Nephron progenitor cell (in vitro differentiated cells): ENCODE data around the gene DACH1.

Experiments used
- DNase-seq: peaks from one replicate; pipeline ENCODE4 v3.0.0; 2021
- H3K27ac Mint-ChIP-seq: 2 replicates; pipeline ENCODE4 v1.8.0; 2021; ENCODE audit warnings: mild to moderate bottlenecking, moderate library complexity, mixed read lengths
- H3K27me3 Mint-ChIP-seq: 2 replicates; pipeline ENCODE4 v1.8.0; 2021; ENCODE audit warnings: mild to moderate bottlenecking, low read depth, mixed read lengths; ENCODE audit not compliant: poor library complexity
- H3K36me3 Mint-ChIP-seq: 2 replicates; pipeline ENCODE4 v1.8.0; 2021; ENCODE audit warnings: low read depth, mixed read lengths
- H3K4me1 Mint-ChIP-seq: 2 replicates; pipeline ENCODE4 v1.8.0; 2021; ENCODE audit warnings: mixed read lengths
- H3K4me3 Mint-ChIP-seq: 2 replicates; pipeline ENCODE4 v1.8.0; 2021; ENCODE audit warnings: mild to moderate bottlenecking, moderate library complexity, mixed read lengths
- H3K9me3 Mint-ChIP-seq: 2 replicates; pipeline ENCODE4 v1.8.0; 2021; ENCODE audit warnings: mild to moderate bottlenecking, moderate library complexity, mixed read lengths
- CTCF ChIP-seq: fragments of 200-600 bp; sonication (generic); IDR thresholded peaks from 2 replicates; pipeline ENCODE4 v1.5.0; 2021; ENCODE audit warnings: antibody characterized with exemption

DACH1 gene

DNA sequence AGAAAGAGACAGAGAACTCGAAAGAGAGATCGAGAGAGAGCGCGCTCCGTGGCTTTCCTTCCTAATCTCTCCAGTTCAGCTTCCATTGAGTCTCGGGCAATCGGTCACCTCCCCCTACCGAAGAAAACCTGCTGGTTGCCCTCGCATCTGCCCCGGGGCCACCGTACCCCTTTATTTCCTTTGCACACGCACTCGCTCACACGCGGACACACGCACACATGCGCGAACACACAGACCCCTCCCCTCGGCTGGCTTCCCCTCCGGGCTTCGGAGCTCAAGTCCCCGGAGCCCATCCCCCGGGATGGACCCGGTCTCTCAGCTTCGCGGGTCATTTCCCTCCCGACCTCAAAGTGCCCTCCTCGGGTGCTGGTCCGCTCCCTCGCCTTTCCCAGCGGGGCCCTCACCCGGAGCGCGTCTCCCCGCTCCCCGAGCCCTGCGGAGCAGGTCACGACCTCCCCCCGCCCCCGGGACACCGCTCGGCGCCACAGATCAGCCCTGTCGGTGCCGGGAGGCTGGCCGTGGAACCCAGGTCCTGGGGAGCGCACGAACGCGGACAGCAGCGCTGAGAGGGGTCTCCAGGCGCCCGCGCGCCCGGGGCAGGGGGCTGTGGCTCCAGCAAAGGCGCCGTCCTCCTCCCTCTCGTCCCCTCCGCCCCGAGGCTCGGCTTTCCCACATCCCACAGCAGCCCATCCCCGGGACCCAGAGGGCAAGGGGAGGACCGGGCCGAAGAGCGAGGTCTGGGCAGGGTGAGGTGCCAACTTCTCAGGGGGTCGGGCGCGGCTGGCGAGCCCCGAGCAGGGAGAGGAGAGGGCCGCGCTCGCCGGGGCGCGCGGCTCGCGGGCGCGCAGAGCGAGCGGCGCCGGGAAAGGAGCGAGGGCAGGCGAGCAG, 1.8 kb downstream of the DACH1 start:
- H3K9me3 Mint-ChIP-seq = no peaks in the 10 kb centered on the region
- TF ChIP-seq CTCF = no peak
- DNase-seq = peak; percentile 66
- no peaks in the 10 kb centered on the region for H3K36me3 Mint-ChIP-seq
- peak overlapping the region; percentile 96 for H3K4me3 Mint-ChIP-seq
- no peaks in the 10 kb centered on the region for H3K27me3 Mint-ChIP-seq
- H3K27ac Mint-ChIP-seq = peak overlapping the region; percentile 97
- peaks cover 60% of the 10 kb centered on the region for H3K4me1 Mint-ChIP-seq

DNA sequence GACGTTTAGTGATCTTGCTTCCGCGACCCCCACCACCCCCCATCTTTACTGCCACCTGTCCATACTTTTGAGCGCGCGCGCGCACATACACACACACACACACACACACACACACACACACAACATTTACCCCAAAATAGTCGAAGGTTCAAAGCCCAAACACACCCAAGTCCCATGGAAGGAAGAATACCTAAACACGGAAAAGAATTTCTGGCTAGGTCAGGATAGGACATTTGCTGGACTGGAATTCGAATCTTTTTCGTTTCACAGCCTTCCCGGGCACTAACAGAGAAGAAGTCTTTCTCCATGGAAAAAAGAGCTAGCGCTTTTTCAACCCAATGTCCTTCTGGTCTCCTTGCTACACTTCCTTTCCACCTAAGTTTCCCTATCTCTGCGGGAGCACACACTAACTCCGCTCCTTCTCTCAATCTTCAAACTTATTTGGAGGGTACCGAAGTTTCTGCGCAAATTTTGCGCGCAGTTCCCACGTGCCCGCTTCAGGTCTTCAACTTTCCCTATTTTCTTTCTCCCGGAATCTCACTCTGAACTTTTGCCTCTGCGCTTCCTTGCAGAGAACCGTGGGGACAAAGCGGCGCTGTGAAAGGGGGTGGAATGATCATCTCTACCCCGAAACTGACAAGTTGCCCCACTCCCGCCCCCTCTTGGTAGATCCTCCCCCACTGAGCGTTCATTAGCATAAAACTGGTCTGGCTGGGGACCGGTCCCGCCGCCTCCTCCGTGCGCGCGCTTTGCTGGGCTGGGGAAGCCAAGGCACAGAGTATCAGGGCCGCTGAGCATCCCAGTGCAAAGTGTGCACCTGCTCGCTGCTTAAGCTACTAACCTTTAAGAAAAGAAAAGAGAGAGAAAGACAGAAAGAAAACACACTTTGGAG, 2.7 kb downstream of the DACH1 start:
- no peak for TF ChIP-seq CTCF
- Mint-ChIP-seq H3K36me3 (no peaks in the 10 kb centered on the region), H3K27me3 (no peaks in the 10 kb centered on the region), H3K27ac (peak overlapping the region; percentile 97), H3K4me1 (peaks cover 52% of the 10 kb centered on the region), H3K4me3 (peak overlapping the region; percentile 96), H3K9me3 (no peaks in the 10 kb centered on the region)
- peak; percentile 70 for DNase-seq

DNA sequence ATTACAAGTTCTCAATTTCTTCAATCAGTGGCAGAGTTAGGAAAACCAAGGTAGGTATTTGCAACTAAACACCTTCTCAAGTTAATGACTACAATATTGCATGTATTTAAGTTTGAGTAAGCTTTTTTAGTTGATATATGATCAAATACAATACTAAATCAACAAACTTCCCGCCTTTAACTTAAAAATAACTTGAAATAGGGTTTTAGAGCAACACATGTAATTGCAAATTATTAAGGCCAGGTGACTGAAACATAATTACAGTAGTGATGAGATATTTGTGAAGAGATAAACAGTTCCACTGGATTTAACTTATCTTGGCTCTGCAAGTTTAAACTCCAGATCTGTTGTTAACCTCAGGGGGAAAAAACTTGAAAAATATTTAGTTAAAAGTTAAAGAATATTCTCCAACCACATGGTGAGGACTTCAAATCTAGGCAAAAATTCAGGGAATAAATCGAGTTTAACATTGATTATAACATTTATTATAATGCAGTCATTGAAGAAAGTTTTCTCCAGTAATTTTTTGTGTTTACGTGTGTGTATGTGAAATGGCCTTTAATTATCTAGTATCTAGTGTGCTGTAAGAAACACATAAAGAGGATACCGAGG, 3.6 kb downstream of the DACH1 start:
- H3K4me1 Mint-ChIP-seq = peaks cover 49% of the 10 kb centered on the region
- no peak for TF ChIP-seq CTCF
- no peaks in the 10 kb centered on the region for H3K27me3 Mint-ChIP-seq
- no peaks in the 10 kb centered on the region for H3K9me3 Mint-ChIP-seq
- no peak for DNase-seq
- H3K36me3 Mint-ChIP-seq = no peaks in the 10 kb centered on the region
- H3K27ac Mint-ChIP-seq = peak overlapping the region; percentile 81
- peak overlapping the region; percentile 96 for H3K4me3 Mint-ChIP-seq

GRCh38 chr13:71862459-71862943, 4.5 kb downstream of the DACH1 start:
- Mint-ChIP-seq H3K4me1 (peaks cover 49% of the 10 kb centered on the region), H3K9me3 (no peaks in the 10 kb centered on the region), H3K27me3 (no peaks in the 10 kb centered on the region), H3K36me3 (no peaks in the 10 kb centered on the region), H3K4me3 (peak overlapping the region; percentile 96), H3K27ac (peak overlapping the region; percentile 34)
- DNase-seq = no peak
- no peak for TF ChIP-seq CTCF

DNA sequence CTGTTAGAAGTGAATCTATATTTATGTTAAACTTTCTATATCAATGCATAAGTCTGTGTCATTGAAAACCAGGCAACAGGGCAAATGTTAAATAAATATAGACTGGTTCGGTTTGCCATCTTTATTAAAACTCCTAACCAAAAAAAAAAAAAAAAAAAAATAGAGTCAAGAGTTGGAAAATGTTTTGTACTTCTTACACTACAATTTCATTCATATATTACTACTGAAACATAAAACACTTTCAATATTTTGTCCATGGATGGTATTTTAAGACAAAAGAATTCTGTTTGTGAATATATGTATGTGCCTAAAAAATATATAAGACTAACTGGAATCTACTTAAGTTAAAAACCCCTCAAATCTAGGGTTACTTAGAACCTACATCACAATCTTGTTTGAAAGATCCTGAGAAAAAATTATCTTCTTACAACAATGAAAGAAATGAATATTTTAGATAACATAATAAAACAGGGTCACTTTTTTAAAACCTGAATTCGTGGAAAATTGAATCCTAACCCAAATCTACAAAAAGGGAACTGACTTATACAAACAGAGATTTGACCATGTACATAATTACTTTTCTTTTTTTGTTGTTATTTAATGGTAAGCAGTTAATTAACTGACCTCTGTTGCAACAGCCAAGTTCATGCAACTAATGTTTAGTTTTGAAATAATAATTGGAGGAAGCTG, 5.1 kb downstream of the DACH1 start:
- Mint-ChIP-seq H3K4me1 (peaks cover 50% of the 10 kb centered on the region), H3K9me3 (no peaks in the 10 kb centered on the region), H3K36me3 (no peaks in the 10 kb centered on the region), H3K27ac (peak overlapping the region; percentile 57), H3K4me3 (peak overlapping the region; percentile 96), H3K27me3 (no peaks in the 10 kb centered on the region)
- TF ChIP-seq CTCF = no peak
- no peak for DNase-seq
